Subcutaneous preadipocyte (primary cell): Measurements from ENCODE around the gene NPIPA8. TPM values are rescaled to one million over a fixed set of nuclear protein-coding genes. Genes with fewer than 3 reads are reported as not detected.

Experiments
- small RNA-seq: library from RNA; depleted of rRNA; stranded (forward); fragments of <200 nt; gene quantifications from one replicate; pipeline ENCODE3, GENCODE V24; 2012
- total RNA-seq: library from RNA; depleted of rRNA; stranded (reverse); fragments of >200 nt; gene quantifications from 2 replicates; pipeline ENCODE4 v1.2.3, GENCODE V29; 2012

Gene NPIPA8
- total RNA-seq: not detected in 2 replicates

DNA sequence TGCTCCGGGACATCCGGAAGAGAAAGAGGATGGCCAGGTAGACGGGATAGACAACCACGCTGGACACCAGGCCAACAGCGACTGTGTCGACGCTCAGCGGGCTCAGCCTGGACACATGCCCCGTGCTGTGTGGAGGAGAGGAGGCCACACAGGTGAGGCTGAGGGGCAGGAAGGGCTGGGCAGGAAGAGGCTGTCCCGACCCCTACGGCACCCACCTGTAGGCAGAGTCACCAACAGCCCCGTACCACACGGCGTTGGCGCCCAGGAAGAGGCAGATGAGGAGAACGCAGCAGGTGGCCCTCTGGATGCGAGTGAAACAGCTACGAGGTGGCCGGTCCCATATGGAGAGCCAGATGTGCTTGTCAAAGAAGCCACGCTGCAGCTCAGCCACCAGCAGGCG, at the start of gene NPIPA8:
Gene NPIPA8, minus strand, starts transcription at position 101 of the 400 bp plus-strand sequence. CDS start 4,074 bp downstream, outside the sequence.

Small RNA genes within 50 kb of the gene (small RNA-seq; reads per million reads assigned to genes)
- gene AC126755.6: not detected
- gene MIR6511A4: not detected
- not detected for gene MIR6770-3

Other genes with a start within 250 kb of the NPIPA8 start
- 81.2 and 89.7 TPM in 2 replicates for gene NOMO2, start 225.4 kb upstream of the NPIPA8 start, total RNA-seq